GM23338 (cell line): ENCODE measurements around the gene PDE3A. TPM values are rescaled to one million over a fixed set of nuclear protein-coding genes. Genes with fewer than 3 reads are reported as not detected.

Experiments used
- ATAC-seq: fragments of 200-7000 bp; cut with Tn5 transposase; 3 replicates; pipeline ENCODE4 v1.9.1; 2020
- DNase-seq: peaks from one replicate; pipeline ENCODE4 v3.0.0-alpha.2; 2015; ENCODE audit warnings: low spot score
- H2AFZ ChIP-seq: fragments of 200-600 bp; sonication (generic); 2 replicates; pipeline ENCODE4 v1.8.0; 2016; ENCODE audit warnings: antibody characterized with exemption, mild to moderate bottlenecking, moderate library complexity
- H3F3A ChIP-seq: fragments of 200-600 bp; sonication (generic); replicated peaks from 2 replicates; pipeline ENCODE4 v1.8.0; 2017; ENCODE audit warnings: antibody characterized with exemption, mixed run types, low read depth
- H3K27ac ChIP-seq: fragments of 200-600 bp; sonication (generic); 2 replicates; pipeline ENCODE4 v1.6.1; 2016; ENCODE audit warnings: low read depth
- H3K27me3 ChIP-seq: fragments of 200-600 bp; sonication (generic); 2 replicates; pipeline ENCODE4 v1.8.0; 2016; ENCODE audit warnings: mild to moderate bottlenecking, mixed run types, moderate library complexity; ENCODE audit not compliant: insufficient read depth
- H3K36me3 ChIP-seq: fragments of 200-600 bp; sonication (generic); 2 replicates; pipeline ENCODE4 v1.8.0; 2016; ENCODE audit warnings: mild to moderate bottlenecking; ENCODE audit not compliant: insufficient read depth
- H3K4me1 ChIP-seq: fragments of 200-600 bp; sonication (generic); 2 replicates; pipeline ENCODE4 v1.8.0; 2016; ENCODE audit warnings: mild to moderate bottlenecking, moderate library complexity; ENCODE audit not compliant: insufficient read depth
- H3K4me2 ChIP-seq: fragments of 200-600 bp; sonication (generic); 2 replicates; pipeline ENCODE4 v1.7.1; 2017; ENCODE audit warnings: mixed run types
- H3K4me3 ChIP-seq: fragments of 200-600 bp; sonication (generic); 2 replicates; pipeline ENCODE4 v1.6.1; 2016; ENCODE audit warnings: mixed run types
- H3K79me2 ChIP-seq: fragments of 200-600 bp; sonication (generic); replicated peaks from 2 replicates; pipeline ENCODE4 v1.8.0; 2017; ENCODE audit warnings: mild to moderate bottlenecking; ENCODE audit not compliant: insufficient read depth
- H3K9me2 ChIP-seq: fragments of 200-600 bp; sonication (generic); 2 replicates; pipeline ENCODE4 v1.8.0; 2017; ENCODE audit not compliant: insufficient read depth
- H4K20me1 ChIP-seq: fragments of 200-600 bp; sonication (generic); replicated peaks from 2 replicates; pipeline ENCODE4 v1.8.0; 2017; ENCODE audit warnings: mild to moderate bottlenecking; ENCODE audit not compliant: insufficient read depth
- H3K27ac Mint-ChIP-seq: 2 replicates; pipeline ENCODE4 v1.8.0; 2020; ENCODE audit warnings: inconsistent platforms, mild to moderate bottlenecking, moderate library complexity, mixed read lengths
- H3K27me3 Mint-ChIP-seq: 3 replicates; pipeline ENCODE4 v1.8.0; 2022; ENCODE audit warnings: low read depth, mild to moderate bottlenecking, moderate library complexity, mixed read lengths, inconsistent platforms; ENCODE audit not compliant: insufficient read depth, poor library complexity
- H3K36me3 Mint-ChIP-seq: 3 replicates; pipeline ENCODE4 v1.8.0; 2021; ENCODE audit warnings: low read depth, mild to moderate bottlenecking, inconsistent platforms, moderate library complexity, mixed read lengths
- H3K4me1 Mint-ChIP-seq: 3 replicates; pipeline ENCODE4 v1.8.0; 2020; ENCODE audit warnings: mild to moderate bottlenecking, inconsistent platforms, mixed read lengths
- H3K4me3 Mint-ChIP-seq: 3 replicates; pipeline ENCODE4 v1.8.0; 2021; ENCODE audit warnings: moderate library complexity, mild to moderate bottlenecking, inconsistent platforms, mixed read lengths
- H3K9me3 Mint-ChIP-seq: 3 replicates; pipeline ENCODE4 v1.8.0; 2020; ENCODE audit warnings: moderate library complexity, mild to moderate bottlenecking, inconsistent platforms, mixed read lengths
- CREB1 ChIP-seq: fragments of 250-450 bp; sonication (Bioruptor Pico); IDR thresholded peaks from 2 replicates; pipeline ENCODE4 v1.5.0; 2020; ENCODE audit warnings: low read depth, mild to moderate bottlenecking, moderate library complexity
- EZH2 ChIP-seq: fragments of 200-600 bp; sonication (generic); IDR thresholded peaks from one replicate; pipeline ENCODE4 v1.8.0; 2017; ENCODE audit warnings: antibody characterized with exemption, mild to moderate bottlenecking, low read depth; ENCODE audit not compliant: unreplicated experiment
- EZH2phosphoT487 ChIP-seq: fragments of 200-600 bp; sonication (generic); IDR thresholded peaks from one replicate; pipeline ENCODE4 v1.8.1; 2018; ENCODE audit warnings: antibody characterized with exemption; ENCODE audit not compliant: unreplicated experiment
- JUNB ChIP-seq: IDR thresholded peaks from one replicate; pipeline ENCODE4 v1.6.1; 2016; ENCODE audit warnings: antibody characterized with exemption; ENCODE audit not compliant: unreplicated experiment
- NANOG ChIP-seq: IDR thresholded peaks from 2 replicates; pipeline ENCODE4 v1.6.1; 2016; ENCODE audit warnings: antibody characterized with exemption, borderline replicate concordance
- POLR2AphosphoS5 ChIP-seq: IDR thresholded peaks from 2 replicates; pipeline ENCODE4 v1.6.1; 2016; ENCODE audit warnings: antibody characterized with exemption, low read depth
- STAT1 ChIP-seq: IDR thresholded peaks from one replicate; pipeline ENCODE4 v1.6.1; 2016; ENCODE audit warnings: antibody characterized with exemption; ENCODE audit not compliant: unreplicated experiment
- ZNF114 ChIP-seq: fragments of 250-450 bp; sonication (Bioruptor Pico); IDR thresholded peaks from 2 replicates; pipeline ENCODE4 v1.5.0; 2020; ENCODE audit warnings: mild to moderate bottlenecking, moderate library complexity
- ZNF331 ChIP-seq: fragments of 250-450 bp; sonication (Bioruptor Pico); IDR thresholded peaks from 2 replicates; pipeline ENCODE4 v1.5.0; 2020; ENCODE audit warnings: low read depth, mild to moderate bottlenecking, moderate library complexity
- polyA plus RNA-seq: library from polyadenylated mRNA; unstranded; fragments of >200 nt; fragmentation: Nextera tagmentation; extraction: Ambion mirVana; gene quantifications from 2 replicates; pipeline ENCODE4 v1.2.1, GENCODE V29; 2016
- total RNA-seq: library from RNA; depleted of rRNA; stranded (reverse); fragments of >200 nt; shearing (Covaris generic); gene quantifications from 2 replicates; pipeline ENCODE4 v1.2.3, GENCODE V29; 2014
- TF ChIP-seq, protein P1 (sequence below): IDR thresholded peaks from 2 replicates; pipeline ENCODE4 v1.6.1; 2016; ENCODE audit warnings: antibody characterized with exemption
- TF ChIP-seq, protein P2 (sequence below), 2 experiments: fragments of 200-600 bp in 1 of 2; sonication (generic) in 1 of 2; conservative IDR thresholded peaks; 2 replicates each; pipeline versions ENCODE4 v1.5.1 to v1.6.1; 2016 to 2017; ENCODE audit warnings: antibody characterized with exemption in 2 of 2, low read depth in 2 of 2, mild to moderate bottlenecking in 2 of 2, moderate library complexity in 1 of 2
- TF ChIP-seq, protein P3 (sequence below): IDR thresholded peaks from one replicate; pipeline ENCODE4 v1.6.1; 2018; ENCODE audit warnings: antibody characterized with exemption; ENCODE audit not compliant: unreplicated experiment
- TF ChIP-seq, protein P4 (sequence below): fragments of 250-450 bp; sonication (Bioruptor Pico); IDR thresholded peaks from 2 replicates; pipeline ENCODE4 v1.5.0; 2020; ENCODE audit warnings: mild to moderate bottlenecking, moderate library complexity

PDE3A gene
- total and polyA plus RNA-seq, 2 experiments from 2014 or later, result 2.7 to 9.2 TPM

DNA sequence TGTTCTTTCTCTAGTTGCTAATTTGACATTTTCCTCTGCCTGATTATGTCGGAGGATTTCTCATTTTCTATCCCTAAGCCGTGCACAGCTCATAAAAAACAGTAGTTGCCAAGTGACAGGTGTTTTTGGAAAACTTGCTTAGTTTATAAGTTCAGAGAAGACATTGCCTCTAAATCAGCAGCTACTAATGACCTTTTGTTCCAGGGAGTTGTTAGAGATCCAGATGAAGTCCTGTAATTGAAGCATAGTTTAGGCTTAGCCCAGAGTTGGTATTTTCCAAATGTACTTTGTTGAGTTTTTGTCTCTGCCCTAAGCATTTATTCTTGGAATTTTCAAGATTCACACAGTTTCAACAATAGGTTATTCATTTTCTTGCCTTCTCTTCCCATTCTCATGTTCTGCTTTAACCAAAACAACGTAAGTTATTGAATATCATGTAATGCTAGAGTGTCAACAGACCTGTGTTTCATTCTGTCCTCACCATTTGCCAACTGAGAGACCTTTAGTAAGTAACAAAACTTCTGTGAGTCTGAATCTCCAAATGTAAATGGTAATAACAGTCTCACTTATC, 216.8 kb downstream of the PDE3A start:
- no peak overlapping the region for H3K27ac Mint-ChIP-seq
- Histone ChIP-seq H3K27me3 (no peaks in the 10 kb centered on the region), H3K4me3 (no peak overlapping the region), H3K79me2 (no peaks in the 10 kb centered on the region), H3K4me1 (no peaks in the 10 kb centered on the region; the same call in 1 of the 2 replicates), H3F3A (no peaks in the 10 kb centered on the region), H3K36me3 (no peaks in the 10 kb centered on the region), H3K9me2 (no peaks in the 10 kb centered on the region), H2AFZ (no peak overlapping the region), H3K4me2 (no peak overlapping the region), H4K20me1 (no peaks in the 10 kb centered on the region), H3K27ac (no peak overlapping the region)
- TF ChIP-seq EZH2phosphoT487, result no peak
- no peak for TF ChIP-seq POLR2AphosphoS5
- no peak for TF ChIP-seq STAT1
- TF ChIP-seq, protein P1, sequence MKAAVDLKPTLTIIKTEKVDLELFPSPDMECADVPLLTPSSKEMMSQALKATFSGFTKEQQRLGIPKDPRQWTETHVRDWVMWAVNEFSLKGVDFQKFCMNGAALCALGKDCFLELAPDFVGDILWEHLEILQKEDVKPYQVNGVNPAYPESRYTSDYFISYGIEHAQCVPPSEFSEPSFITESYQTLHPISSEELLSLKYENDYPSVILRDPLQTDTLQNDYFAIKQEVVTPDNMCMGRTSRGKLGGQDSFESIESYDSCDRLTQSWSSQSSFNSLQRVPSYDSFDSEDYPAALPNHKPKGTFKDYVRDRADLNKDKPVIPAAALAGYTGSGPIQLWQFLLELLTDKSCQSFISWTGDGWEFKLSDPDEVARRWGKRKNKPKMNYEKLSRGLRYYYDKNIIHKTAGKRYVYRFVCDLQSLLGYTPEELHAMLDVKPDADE, result no peak
- TF ChIP-seq, protein P2, sequence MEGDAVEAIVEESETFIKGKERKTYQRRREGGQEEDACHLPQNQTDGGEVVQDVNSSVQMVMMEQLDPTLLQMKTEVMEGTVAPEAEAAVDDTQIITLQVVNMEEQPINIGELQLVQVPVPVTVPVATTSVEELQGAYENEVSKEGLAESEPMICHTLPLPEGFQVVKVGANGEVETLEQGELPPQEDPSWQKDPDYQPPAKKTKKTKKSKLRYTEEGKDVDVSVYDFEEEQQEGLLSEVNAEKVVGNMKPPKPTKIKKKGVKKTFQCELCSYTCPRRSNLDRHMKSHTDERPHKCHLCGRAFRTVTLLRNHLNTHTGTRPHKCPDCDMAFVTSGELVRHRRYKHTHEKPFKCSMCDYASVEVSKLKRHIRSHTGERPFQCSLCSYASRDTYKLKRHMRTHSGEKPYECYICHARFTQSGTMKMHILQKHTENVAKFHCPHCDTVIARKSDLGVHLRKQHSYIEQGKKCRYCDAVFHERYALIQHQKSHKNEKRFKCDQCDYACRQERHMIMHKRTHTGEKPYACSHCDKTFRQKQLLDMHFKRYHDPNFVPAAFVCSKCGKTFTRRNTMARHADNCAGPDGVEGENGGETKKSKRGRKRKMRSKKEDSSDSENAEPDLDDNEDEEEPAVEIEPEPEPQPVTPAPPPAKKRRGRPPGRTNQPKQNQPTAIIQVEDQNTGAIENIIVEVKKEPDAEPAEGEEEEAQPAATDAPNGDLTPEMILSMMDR (conservative IDR thresholded peaks at IDR 0.05; ENCODE audit: low read depth in 2 of 2), result no peak
- no peak for TF ChIP-seq JUNB
- TF ChIP-seq CREB1 (CRISPR knock-in tag), result no peak
- no peak for TF ChIP-seq EZH2
- TF ChIP-seq, protein P3, sequence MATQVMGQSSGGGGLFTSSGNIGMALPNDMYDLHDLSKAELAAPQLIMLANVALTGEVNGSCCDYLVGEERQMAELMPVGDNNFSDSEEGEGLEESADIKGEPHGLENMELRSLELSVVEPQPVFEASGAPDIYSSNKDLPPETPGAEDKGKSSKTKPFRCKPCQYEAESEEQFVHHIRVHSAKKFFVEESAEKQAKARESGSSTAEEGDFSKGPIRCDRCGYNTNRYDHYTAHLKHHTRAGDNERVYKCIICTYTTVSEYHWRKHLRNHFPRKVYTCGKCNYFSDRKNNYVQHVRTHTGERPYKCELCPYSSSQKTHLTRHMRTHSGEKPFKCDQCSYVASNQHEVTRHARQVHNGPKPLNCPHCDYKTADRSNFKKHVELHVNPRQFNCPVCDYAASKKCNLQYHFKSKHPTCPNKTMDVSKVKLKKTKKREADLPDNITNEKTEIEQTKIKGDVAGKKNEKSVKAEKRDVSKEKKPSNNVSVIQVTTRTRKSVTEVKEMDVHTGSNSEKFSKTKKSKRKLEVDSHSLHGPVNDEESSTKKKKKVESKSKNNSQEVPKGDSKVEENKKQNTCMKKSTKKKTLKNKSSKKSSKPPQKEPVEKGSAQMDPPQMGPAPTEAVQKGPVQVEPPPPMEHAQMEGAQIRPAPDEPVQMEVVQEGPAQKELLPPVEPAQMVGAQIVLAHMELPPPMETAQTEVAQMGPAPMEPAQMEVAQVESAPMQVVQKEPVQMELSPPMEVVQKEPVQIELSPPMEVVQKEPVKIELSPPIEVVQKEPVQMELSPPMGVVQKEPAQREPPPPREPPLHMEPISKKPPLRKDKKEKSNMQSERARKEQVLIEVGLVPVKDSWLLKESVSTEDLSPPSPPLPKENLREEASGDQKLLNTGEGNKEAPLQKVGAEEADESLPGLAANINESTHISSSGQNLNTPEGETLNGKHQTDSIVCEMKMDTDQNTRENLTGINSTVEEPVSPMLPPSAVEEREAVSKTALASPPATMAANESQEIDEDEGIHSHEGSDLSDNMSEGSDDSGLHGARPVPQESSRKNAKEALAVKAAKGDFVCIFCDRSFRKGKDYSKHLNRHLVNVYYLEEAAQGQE, result no peak
- TF ChIP-seq NANOG, result no peak
- TF ChIP-seq, protein P4, sequence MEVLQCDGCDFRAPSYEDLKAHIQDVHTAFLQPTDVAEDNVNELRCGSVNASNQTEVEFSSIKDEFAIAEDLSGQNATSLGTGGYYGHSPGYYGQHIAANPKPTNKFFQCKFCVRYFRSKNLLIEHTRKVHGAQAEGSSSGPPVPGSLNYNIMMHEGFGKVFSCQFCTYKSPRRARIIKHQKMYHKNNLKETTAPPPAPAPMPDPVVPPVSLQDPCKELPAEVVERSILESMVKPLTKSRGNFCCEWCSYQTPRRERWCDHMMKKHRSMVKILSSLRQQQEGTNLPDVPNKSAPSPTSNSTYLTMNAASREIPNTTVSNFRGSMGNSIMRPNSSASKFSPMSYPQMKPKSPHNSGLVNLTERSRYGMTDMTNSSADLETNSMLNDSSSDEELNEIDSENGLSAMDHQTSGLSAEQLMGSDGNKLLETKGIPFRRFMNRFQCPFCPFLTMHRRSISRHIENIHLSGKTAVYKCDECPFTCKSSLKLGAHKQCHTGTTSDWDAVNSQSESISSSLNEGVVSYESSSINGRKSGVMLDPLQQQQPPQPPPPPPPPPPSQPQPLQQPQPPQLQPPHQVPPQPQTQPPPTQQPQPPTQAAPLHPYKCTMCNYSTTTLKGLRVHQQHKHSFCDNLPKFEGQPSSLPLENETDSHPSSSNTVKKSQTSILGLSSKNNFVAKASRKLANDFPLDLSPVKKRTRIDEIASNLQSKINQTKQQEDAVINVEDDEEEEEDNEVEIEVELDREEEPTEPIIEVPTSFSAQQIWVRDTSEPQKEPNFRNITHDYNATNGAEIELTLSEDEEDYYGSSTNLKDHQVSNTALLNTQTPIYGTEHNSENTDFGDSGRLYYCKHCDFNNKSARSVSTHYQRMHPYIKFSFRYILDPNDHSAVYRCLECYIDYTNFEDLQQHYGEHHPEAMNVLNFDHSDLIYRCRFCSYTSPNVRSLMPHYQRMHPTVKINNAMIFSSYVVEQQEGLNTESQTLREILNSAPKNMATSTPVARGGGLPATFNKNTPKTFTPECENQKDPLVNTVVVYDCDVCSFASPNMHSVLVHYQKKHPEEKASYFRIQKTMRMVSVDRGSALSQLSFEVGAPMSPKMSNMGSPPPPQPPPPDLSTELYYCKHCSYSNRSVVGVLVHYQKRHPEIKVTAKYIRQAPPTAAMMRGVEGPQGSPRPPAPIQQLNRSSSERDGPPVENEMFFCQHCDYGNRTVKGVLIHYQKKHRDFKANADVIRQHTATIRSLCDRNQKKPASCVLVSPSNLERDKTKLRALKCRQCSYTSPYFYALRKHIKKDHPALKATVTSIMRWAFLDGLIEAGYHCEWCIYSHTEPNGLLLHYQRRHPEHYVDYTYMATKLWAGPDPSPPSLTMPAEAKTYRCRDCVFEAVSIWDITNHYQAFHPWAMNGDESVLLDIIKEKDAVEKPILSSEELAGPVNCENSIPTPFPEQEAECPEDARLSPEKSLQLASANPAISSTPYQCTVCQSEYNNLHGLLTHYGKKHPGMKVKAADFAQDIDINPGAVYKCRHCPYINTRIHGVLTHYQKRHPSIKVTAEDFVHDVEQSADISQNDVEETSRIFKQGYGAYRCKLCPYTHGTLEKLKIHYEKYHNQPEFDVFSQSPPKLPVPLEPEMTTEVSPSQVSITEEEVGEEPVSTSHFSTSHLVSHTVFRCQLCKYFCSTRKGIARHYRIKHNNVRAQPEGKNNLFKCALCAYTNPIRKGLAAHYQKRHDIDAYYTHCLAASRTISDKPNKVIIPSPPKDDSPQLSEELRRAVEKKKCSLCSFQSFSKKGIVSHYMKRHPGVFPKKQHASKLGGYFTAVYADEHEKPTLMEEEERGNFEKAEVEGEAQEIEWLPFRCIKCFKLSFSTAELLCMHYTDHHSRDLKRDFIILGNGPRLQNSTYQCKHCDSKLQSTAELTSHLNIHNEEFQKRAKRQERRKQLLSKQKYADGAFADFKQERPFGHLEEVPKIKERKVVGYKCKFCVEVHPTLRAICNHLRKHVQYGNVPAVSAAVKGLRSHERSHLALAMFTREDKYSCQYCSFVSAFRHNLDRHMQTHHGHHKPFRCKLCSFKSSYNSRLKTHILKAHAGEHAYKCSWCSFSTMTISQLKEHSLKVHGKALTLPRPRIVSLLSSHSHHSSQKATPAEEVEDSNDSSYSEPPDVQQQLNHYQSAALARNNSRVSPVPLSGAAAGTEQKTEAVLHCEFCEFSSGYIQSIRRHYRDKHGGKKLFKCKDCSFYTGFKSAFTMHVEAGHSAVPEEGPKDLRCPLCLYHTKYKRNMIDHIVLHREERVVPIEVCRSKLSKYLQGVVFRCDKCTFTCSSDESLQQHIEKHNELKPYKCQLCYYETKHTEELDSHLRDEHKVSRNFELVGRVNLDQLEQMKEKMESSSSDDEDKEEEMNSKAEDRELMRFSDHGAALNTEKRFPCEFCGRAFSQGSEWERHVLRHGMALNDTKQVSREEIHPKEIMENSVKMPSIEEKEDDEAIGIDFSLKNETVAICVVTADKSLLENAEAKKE, result no peak
- TF ChIP-seq ZNF331 (CRISPR knock-in tag), result no peak
- TF ChIP-seq ZNF114 (CRISPR knock-in tag), result no peak
- peaks cover 2% of the 10 kb centered on the region for H3K27me3 Mint-ChIP-seq
- ATAC-seq, result no peak
- H3K4me3 Mint-ChIP-seq, result no peak overlapping the region
- no peak for DNase-seq
- no peaks in the 10 kb centered on the region for H3K36me3 Mint-ChIP-seq
- H3K9me3 Mint-ChIP-seq, result no peaks in the 10 kb centered on the region; the same call in 2 of the 3 replicates
- H3K4me1 Mint-ChIP-seq, result peaks cover 13% of the 10 kb centered on the region
